Right ventricle myocardium inferior (tissue), 1 donor: ENCODE data around the gene ABLIM2. TPM values are rescaled to one million over a fixed set of nuclear protein-coding genes. Genes with fewer than 3 reads are reported as not detected.
A peak's percentile ranks its signal among the peaks of the same experiment; 100 is the strongest.

ENCODE experiments used
- ATAC-seq: fragments of 200-7000 bp; cut with Tn5 transposase; one replicate; pipeline ENCODE4 v1.9.1; 2020; ENCODE audit warnings: mild to moderate bottlenecking, moderate library complexity
- DNase-seq: peaks from one replicate; pipeline ENCODE4 v3.0.0; 2021; ENCODE audit errors: missing footprints
- intact Hi-C: fragments of 100-400 bp; cut with DNase I; formaldehyde crosslinking; loops from one replicate; pipeline ENCODE4 v1.11.0; 2022
- total RNA-seq: library from RNA; stranded (reverse); fragmentation: NEBNext Ultra II Directional; extraction: Animal tissue kit (Norgen Biotek cat#: 25700); gene quantifications from one replicate; pipeline ENCODE4 v1.2.1, GENCODE V29; 2021
- donor health status: DM: no; HTN: yes; CAD: no; lungs with severe emphysema.

ABLIM2 gene
- total RNA-seq, 1 donor from 2014 or later = 24.9 TPM

DNA sequence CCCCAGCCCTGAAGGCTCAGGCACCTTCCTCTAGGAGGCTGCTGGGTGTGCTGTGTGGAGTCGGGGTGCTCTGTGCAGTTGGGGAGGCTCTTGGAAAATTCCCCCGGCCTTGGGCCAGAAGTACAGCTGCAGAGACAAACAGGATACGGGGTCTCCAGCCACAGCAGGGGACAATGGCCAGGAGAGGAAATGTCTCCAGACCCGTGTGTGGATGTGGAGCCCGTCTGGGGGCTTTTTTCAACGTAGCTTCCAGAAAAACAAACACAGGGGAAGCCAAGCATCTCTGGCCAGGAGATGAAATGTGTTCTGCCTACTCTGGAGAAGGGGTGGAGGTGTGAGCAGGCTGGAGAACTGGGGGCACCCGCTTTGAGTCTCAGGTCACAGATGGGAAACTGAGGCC, 36.8 kb upstream of the ABLIM2 start:
- DNase-seq (no peak), ATAC-seq (no peak)
- intact Hi-C loops = no loop called here

DNA sequence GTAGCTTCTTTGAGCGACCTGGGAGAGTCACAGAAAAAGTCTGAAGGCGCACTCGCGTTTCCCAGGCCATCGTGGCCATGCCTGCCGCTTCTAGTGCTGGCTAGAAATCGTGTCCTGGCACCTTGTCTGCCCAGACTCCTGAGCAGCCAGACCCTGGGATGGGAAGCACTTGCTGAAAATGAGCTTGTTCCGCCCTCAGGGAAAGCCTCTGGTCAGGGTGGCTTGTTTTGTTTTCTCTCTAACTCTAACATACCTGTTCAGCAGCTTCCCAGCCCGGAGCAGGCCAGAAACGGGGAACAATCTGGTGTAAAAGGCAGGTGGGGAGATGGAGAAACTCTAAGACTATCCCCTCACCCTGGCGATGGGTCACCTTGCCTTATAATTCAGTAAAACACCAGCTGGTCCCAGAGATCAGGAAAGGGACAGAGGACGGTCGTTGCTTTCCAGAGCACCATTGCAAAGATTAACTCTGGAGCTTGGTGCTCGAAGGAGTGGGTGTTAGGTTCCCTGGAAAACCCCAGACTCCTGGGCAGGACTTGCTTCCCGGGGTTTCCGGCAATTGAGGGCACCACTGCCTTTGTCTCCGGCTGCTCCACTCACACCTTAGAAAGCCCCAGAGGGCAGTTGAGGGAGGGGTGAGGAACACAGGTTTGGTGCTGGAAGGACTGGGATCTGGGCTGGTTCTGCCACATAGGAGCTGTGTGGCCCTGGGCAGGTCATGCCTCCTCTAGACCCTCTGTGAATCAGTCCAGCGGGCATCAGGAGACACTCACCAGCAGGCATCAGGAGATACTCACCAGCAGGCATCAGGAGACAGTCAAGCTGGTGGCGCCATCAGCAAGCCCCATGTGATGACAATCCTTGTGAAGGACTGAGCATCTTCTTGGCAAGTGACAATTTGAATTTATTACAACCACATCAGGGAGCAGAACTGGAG, 36.0 kb upstream of the ABLIM2 start:
- DNase-seq (no peak), ATAC-seq (no peak)
- intact Hi-C loops = no loop called here

DNA sequence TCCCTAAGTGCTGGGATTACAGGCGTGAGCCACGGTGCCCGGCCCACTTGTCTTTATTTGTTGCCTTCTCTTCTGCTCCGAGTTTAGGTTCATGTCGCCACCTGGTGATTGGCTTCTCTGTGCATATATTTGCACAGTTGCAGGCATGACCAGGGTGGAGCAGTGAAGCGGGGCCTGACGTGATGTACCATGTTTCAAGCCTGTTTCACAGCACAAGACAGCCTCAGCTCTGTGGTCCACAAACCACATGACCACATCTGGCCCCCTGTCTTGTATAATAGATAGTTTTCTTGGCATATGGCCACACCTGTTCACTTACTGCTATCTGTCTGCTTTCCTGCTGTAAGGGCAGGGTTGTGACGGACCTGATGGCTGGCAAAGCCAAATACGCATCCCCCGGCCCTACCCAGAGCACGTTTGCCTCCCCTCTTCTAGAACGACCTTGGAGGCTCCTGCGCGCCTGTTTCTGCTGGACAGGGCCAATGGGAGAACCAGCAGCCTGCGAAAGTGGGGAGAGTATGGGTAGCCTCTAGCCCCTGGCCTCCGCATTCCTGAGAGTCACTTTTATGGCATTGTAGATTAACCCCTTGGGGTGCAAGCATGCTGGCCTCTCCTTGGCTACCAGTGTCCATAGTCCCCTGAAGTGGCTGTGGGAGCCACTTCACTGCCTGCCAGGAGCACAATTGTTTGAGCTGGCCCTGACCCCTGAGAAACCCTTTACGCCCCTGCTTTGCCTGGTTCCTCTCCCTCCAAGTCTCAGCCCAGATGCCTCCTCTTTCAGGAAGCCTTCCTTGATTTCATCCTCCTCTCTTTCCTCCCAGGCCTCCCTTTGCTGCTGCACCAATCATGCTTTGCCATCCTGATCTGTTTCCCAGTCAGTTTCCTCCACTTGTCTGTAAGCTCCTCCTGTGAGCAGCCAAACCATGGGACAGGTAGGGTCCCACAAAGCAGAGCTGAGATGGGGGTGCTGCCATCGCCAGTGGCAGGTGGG, 34.4 kb upstream of the ABLIM2 start:
- intact Hi-C loops = loop anchor here (1.0 kb wide), 1 partner anchor 16 kb away; no protein-coding TSS in a partner anchor
- peak; percentile 8 for ATAC-seq
- DNase-seq = peak; percentile 68

DNA sequence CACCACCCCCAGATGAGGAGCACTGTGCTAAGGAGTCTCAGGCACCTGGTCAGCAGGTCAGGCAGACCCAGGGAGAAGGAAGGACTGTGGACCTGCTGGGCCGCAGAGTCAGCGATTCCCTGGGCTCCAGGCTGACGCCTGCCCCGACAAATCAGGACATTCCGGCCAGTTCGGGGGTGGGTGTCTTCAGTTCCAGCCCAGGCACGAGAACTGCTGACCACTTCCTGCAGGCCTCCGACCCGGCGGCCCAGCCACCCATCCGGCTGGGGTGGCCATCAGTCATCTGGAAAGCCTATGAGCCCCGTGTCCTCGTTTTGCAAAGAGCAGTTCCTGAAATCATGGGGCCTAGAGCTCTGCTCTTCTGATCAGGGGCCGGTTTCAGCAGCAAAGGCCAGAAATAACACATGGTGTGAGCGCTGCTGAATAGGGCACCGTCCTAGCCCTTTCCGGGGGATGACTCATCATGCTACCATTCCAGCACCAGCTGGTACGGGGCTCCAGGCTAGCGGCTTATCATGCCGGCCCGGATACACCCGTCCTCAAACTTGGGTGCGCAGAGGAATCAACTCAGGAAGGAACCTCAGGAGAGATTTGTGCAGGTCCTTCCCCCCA, 32.6 kb upstream of the ABLIM2 start:
- ATAC-seq = peak; percentile 58
- intact Hi-C loops = no loop called here
- DNase-seq = peak; percentile 88

- ATAC-seq = no peak
- intact Hi-C loops = loop anchor here (10.0 kb wide), 1 partner anchor 385 kb away; no protein-coding TSS in a partner anchor
- peak; percentile 61 for DNase-seq
Observed at GRCh38 chr4:8189551-8190466, 31.2 kb upstream of the ABLIM2 start.

GRCh38 chr4:8188743-8189550, 30.3 kb upstream of the ABLIM2 start:
- intact Hi-C loops = loop anchor here (10.0 kb wide), 1 partner anchor 384 kb away; no protein-coding TSS in a partner anchor
- DNase-seq = peak; percentile 87
- ATAC-seq = peak; percentile 87

GRCh38 chr4:8188085-8188484, 29.5 kb upstream of the ABLIM2 start:
- DNase-seq (peak; percentile 65), ATAC-seq (no peak)
- intact Hi-C loops = loop anchor here (10.0 kb wide), 1 partner anchor 383 kb away; no protein-coding TSS in a partner anchor

GRCh38 chr4:8185930-8186329, 27.3 kb upstream of the ABLIM2 start:
- intact Hi-C loops = loop anchor here (10.0 kb wide), 1 partner anchor 381 kb away; no protein-coding TSS in a partner anchor
- ATAC-seq (no peak), DNase-seq (peak; percentile 48)

DNA sequence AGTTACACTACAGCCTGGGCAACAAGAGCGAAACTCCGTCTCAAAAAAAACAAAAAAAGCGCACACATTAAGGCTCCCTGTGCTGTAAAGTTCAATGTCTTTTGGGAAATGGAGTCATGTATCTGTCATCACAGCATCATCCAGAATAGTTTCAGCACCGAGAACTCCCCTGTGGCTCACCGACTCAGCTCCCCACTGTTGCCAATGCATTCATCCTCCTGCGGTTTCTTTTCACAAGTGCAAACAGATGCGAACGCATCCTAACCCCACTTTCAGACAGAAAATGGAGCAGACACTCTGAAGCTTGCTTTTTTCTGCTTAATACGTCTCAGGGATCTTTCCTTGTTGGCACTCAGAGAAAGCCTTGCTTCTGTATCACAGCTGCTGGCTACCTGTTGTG, 26.7 kb upstream of the ABLIM2 start:
- intact Hi-C loops = loop anchor here (10.0 kb wide), 1 partner anchor 380 kb away; no protein-coding TSS in a partner anchor
- no peak for ATAC-seq
- no peak for DNase-seq

DNA sequence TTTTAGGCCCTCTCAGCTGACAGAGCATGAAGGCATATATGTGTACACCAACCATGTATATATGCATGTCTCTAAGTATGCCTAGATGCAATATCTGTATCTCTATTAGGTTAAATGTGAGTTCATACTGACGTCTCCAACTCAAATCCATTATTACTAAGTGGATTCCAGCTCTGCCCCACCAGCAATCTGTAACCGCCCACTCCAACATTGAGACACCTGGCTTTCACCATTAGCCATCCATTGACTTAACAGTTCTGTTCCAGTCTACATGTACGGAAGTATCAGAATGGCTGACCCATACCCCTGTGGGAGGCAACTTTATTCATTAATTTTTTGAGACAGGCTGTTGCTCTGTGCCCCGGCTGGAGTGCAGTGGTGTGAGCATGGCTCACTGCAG, 25.4 kb upstream of the ABLIM2 start:
- intact Hi-C loops = loop anchor here (5.0 to 10.0 kb wide), 3 partner anchors 58 to 379 kb away; no protein-coding TSS in a partner anchor
- no peak for DNase-seq
- ATAC-seq = no peak

GRCh38 chr4:8182858-8183725, 24.5 kb upstream of the ABLIM2 start:
- peak; percentile 88 for DNase-seq
- intact Hi-C loops = loop anchor here (5.0 to 10.0 kb wide), 3 partner anchors 59 to 378 kb away; no protein-coding TSS in a partner anchor
- peak; percentile 77 for ATAC-seq

DNA sequence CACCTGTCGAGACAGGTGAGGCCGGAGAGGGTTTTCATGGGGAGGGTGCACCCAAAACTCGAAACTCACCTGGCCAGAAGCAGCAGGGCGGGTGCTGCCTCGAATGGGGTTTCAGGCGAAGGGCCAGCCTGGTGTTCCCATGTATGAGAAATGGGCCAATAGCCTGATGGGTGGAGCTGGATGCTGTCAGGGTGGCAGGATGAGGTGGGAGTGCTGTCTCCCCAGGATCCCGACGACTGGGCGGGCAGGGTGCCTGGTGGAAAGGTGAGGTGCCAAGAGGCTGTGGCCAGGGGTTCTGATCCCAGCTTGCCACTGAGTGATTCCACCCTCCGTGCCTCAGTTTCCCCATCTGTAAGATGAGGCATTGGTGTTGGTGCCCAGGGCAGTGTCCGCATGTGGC, 23.7 kb upstream of the ABLIM2 start:
- intact Hi-C loops = loop anchor here (5.0 to 10.0 kb wide), 3 partner anchors 60 to 377 kb away; no protein-coding TSS in a partner anchor
- DNase-seq (peak; percentile 30), ATAC-seq (no peak)

- intact Hi-C loops = loop anchor here (5.0 to 10.0 kb wide), 3 partner anchors 60 to 377 kb away; no protein-coding TSS in a partner anchor
- ATAC-seq = peak; percentile 78
- peak; percentile 68 for DNase-seq
Observed at GRCh38 chr4:8181844-8182243, 23.2 kb upstream of the ABLIM2 start.

DNA sequence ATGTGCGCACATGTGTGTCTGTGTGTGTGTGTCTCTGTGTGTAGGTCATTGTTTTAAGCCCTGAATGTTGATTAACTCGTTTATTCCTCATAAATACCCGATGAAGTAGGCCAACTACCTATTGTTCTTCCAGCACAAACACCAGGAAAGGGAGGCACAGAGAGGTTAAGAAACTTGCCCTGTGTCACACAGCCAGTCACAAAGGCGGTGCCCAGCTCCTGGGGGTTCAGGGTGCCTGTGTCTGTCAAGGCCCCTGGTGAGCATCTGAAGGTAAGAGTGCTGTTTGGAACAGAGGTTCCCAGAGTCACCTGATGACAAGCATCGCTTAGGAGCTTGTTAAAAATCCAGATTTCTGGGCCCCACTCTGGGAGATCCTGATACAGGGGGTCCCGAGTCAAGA, 22.5 kb upstream of the ABLIM2 start:
- DNase-seq = no peak
- intact Hi-C loops = loop anchor here (5.0 to 10.0 kb wide), 3 partner anchors 61 to 376 kb away; no protein-coding TSS in a partner anchor
- ATAC-seq = no peak

GRCh38 chr4:8180310-8181093, 21.9 kb upstream of the ABLIM2 start:
- ATAC-seq (no peak), DNase-seq (peak; percentile 25)
- intact Hi-C loops = loop anchor here (5.0 to 10.0 kb wide), 3 partner anchors 62 to 376 kb away; no protein-coding TSS in a partner anchor
